Inflammatory macrophage treated with lipopolysaccharide for 4 hours (primary cell): ENCODE measurements around the gene CIB2.

Source experiments
- DNase-seq: peaks from one replicate; pipeline ENCODE4 v3.0.0-alpha.2; 2020

CIB2 gene

DNA sequence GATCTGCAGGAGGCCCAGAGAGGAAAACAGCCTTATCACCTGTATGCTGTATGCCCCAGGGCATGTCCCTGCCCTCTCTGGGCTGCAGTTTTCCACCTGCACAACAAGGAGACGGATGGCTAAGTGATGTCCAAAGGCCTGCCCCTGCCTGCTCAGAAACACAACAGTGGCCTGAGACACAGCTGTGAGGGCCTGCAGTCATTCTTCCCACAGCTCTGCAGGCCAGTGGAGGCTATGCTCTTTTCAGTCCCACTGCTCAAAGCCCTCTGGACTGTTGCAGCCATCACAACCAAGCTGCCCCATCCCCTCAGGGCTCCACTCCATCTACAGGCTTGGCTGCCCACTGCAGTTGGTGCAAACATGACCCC is 48.5 kb downstream of the CIB2 start:
- no peak for DNase-seq

GRCh38 chr15:78082106-78082742 is 49.0 kb downstream of the CIB2 start:
- peak; percentile 96 for DNase-seq

- DNase-seq = no peak
Observed at GRCh38 chr15:78080088-78080460, 51.2 kb downstream of the CIB2 start.

DNA sequence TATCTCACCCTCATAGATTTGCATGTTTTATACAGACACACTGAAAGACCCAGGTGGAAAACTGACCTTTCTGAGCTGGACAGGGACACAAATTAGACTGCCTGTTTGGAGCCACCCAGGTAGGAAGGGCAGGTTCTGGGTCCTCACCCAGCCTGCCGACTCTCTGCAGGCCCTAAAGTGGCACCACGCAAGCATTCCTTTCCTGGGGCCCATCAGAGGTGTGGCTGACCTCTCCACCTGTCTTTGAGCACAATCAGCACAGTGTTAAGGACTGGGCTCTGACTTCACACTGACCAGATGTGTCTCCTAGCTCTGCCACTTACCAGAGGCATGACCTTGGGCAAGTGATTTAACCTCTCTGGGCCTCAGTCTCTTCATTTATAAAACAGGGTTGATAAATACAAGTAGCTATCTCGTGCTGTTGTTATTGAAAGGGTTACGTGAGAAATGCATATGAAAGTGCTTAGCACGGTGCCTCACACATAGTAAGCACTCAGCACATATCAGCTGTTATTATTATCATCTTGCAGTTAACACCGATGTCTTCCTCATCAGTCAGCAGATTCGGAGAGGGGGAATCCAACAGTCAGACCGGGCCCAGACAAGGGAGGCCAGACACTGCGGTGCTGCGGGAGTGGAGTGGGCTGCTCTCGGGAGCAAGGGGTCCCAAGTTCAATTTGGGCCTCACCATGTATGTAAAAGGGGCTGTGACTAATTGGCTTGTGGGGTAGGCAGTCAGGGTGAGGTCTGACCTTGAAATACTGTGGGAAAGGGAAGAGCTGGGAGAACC is 51.8 kb downstream of the CIB2 start:
- peak; percentile 27 for DNase-seq

DNA sequence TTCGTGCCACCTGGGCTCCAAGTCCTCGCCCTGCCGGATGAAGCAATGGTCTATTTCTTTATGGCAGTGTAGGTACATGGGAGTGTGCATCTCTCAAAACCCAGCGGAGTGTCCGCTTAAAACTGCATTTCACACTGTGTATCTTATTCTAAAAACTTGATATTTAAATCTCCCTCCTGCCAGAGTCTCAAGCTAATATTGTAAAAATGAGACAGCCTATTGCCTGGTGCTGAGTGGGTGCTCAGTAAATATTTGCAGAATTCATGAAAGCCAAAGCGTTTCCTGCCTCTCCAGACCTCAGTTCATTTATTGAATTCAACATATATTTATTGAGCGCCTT is 53.4 kb downstream of the CIB2 start:
- no peak for DNase-seq

GRCh38 chr15:78077053-78077870 is 54.0 kb downstream of the CIB2 start, which contains the start of gene TBC1D2B:
TSS of gene TBC1D2B (minus strand) at chr15:78077711. CDS start at chr15:78077652, 59 bp downstream.
- DNase-seq = peak; percentile 47

GRCh38 chr15:78076231-78077052 is 54.8 kb downstream of the CIB2 start:
- DNase-seq = no peak

- DNase-seq = peak; percentile 37
Observed at GRCh38 chr15:78075490-78076230, 55.6 kb downstream of the CIB2 start.

DNA sequence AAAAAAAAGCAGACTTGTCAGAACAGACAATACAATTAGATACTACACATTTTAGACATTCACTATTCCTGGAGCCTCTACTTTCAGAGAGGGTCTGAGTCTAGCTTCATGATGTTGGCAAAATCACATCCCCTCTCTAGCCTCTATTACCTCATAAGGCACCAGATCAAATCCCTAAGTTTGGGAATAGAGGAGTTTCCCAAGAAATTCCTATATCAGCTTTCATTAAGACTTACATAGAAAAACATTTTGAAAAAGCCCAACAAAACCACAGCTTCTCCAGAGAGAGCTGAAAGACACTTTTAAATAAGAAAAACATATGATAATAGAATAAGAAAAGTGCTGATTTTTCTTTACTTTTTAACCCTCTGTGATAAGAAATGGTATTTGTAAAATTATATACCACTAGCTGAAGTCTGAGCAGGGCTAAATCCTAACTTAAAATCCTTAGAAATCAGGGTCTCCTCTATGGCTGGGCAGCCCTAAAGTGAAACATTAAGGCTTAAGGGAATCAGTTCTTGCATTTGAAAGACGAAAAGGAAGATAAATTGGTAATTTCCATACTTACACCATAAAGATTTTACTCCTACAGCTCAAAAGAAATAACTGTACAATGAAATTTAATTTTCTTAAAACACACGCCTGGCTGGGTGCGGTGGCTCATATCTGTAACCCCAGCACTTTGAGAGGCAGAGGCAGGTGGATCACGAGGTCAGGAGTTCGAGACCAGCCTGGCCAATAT is 58.0 kb downstream of the CIB2 start:
- DNase-seq = no peak

DNA sequence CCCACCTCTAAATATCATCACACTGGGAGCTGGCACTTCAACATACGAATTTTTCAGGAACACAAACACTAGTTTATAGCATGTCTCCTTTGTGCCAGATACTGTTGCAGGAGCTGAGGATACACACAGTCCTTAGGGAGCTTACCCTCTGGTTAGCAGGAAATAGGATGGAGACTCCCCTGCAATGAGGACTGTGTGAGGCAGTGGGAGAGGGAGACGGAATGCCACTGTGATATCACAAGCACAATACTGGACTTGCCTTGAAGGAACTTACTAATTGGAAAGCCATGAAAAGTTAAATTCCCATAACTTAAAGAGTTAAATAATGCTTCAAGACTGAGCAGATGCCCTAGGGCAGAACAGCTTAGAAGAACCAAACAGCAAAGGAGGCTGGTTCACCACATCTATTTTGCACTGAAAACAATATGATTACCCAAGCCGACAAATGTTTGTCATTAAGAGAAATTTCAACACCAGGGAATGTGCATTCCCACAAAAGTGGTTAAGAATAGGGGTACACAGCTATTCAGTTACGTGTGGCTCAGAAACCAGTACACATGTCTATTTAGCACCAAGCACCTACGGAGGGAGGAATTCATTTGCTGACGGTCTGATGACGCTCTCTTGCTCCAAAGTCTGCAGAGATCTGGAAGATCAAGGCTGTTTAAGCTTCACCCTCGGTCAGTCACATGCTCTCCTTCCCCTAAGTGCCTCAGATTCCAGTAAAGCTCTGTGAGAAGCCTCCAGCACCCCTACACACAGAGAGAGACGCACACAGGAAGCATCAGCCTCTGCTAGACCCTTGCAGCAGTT is 59.0 kb downstream of the CIB2 start:
- DNase-seq = peak; percentile 79

DNA sequence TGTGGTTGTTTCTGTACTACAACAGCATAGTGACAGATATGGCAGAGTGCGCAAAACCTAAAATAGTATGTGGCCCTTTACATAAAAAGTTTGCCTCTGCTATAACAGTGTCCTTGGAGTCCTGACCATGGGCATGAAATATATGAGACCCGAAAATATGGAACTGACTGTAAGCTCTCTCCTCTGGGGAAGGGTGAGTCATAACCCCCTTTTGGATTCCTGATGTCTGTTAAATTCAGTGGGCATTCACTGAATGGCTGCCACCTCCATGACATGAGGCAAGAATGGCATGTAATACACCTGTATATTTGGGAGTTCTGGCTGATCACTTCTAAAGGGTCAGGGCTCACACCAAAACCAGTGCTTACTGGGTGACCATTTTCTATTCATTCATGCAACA is 59.9 kb downstream of the CIB2 start:
- DNase-seq = no peak

GRCh38 chr15:78070049-78070700 is 61.1 kb downstream of the CIB2 start:
- peak; percentile 78 for DNase-seq

DNA sequence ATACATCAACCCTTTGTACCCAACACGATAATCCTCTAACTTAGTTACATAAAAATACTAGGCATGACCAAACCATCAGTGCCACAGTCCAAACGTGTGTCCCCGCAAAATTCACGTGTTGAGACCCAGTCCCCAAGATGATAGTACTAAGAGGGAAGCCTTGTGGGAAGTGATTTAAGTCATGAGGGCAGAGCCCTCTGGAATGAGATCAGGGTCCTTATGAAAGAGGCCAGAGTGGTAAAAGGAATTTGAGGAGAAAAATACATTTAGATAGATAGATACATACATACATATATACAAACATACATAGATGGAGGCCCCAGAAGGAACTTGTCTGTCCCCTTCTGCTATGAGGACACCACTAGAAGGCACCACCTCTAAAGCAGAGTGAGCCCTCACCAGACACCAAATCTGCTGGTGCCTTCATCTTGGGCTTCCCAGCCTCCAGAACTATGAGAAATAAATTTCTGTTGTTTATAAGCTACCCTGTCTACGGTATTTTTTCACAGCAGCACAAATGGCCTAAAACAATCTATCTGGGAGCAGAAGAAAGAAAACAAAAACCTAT is 61.7 kb downstream of the CIB2 start:
- DNase-seq = peak; percentile 56

- peak; percentile 74 for DNase-seq
Observed at GRCh38 chr15:78069052-78069414, 62.2 kb downstream of the CIB2 start.

DNA sequence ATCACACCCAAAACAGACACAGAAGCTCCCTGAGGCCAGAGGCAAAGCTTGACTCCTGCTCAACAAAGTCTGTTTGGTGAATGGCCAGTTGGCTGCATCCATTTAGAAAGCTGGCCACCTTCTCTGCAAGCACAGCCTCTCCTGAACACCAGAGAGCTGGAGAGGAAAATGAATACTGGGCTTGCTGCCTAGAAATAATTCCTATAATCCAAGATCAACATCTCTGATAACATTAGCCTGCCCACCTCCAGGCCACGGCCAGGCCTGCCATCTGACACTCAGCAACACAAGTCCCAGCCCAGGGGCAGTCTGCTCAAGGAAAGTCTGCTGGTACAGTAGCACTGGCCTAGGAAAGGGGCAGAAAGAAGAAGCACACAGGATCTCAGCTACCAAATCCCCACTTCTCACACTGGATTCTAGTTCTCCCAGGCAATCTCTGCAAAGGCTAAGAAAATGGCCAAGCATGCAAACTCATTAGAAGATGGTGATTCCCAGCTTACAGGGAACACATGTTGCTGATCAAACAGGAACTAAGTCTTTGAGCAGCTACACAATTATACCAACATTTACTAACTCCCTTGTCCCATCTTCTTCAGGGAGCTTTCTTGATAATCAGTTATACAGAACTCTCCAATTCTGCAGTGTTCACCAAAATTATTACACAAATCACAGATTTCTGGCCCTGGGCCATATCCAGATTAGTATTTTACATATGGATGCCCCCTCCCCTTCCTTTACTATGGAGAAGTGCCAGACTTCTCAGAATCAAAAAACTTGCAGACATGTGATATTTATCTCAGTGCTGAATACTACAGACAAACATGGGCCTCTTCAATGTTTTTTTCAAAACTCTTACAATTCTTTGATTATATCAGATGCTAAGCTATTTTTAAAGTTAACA is 63.7 kb downstream of the CIB2 start:
- DNase-seq = no peak

DNA sequence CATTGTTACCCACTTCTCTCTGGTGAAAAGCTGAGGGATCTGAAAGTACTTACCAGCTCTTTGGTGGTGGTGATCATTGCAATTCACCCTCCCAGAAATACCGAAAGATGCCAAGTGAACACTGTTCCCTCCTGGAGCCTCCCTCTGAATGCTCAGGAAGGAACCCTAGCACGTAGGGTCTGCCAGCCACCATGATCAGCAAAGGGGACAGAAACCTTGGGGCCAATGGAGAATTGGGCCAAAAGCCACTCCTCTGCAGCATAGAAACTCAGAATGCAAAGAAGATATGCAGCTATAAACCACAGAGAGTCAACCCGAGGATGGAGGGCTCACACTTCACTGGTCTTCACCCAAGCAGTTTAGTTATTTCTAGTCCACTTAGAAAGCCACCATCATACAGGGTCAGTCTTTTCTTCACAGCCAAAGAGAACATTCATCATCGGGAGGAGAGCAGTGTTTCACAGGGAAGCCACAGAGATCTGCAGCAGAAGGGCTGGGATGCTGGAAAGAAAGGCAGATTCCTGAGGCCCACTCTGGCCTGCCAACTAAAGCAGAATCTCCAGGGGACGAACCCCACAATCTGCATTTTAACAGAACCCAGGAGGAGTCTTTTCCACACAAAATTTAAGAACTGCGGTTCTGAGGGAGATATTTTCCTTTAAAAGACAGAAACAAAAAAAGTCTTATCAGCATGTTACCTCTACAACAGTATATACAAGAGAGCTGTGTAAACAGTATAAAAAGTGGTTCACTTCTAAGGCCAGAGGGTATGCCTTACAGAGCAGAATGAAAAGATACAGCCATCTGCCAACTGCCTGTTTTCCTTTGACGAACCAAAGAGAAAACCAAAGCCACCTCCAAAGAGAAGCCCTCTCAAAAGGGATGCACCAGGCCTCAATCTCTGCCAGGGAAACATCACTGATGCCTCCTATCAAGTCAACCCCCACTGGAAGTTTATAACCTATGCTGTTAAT is 65.0 kb downstream of the CIB2 start:
- no peak for DNase-seq

GRCh38 chr15:78065284-78065872 is 65.9 kb downstream of the CIB2 start:
- DNase-seq = peak; percentile 98
